GM12875 (cell line): Measurements from ENCODE around the gene PYROXD2.
A peak's percentile ranks its signal among the peaks of the same experiment; 100 is the strongest.

Experiments used
- H3K4me3 ChIP-seq: one replicate; pipeline ENCODE4 v1.5.1; 2011; ENCODE audit warnings: low read depth, low read length, control low read depth
- TF ChIP-seq, protein P1 (sequence below): IDR thresholded peaks from 2 replicates; pipeline ENCODE4 v1.5.1; 2011; ENCODE audit warnings: low read depth, mild to moderate bottlenecking, control low read depth, inconsistent platforms, low read length, moderate library complexity, borderline replicate concordance; ENCODE audit not compliant: insufficient read depth

The PYROXD2 gene

DNA sequence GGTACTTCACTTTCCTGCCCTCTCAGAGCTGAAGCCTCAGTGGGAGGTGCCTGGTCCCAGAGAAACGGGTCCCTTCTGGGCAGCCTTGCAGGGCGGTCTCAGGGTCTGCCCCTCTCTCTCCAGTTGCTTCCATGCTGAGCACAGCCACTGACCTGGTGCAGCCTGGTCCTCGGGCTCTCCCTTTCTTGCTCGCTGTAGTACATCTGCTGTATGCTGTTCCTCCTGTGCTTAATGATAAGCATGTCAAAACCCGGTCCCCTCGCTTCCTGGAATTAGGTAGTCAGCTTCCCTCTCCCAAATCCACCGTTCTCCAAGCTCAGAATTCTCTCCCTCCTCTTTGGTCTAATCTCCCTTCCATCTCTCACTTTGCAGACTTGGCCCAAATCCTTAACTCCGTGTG, 42.7 kb upstream of the PYROXD2 start:
- TF ChIP-seq, protein P1, sequence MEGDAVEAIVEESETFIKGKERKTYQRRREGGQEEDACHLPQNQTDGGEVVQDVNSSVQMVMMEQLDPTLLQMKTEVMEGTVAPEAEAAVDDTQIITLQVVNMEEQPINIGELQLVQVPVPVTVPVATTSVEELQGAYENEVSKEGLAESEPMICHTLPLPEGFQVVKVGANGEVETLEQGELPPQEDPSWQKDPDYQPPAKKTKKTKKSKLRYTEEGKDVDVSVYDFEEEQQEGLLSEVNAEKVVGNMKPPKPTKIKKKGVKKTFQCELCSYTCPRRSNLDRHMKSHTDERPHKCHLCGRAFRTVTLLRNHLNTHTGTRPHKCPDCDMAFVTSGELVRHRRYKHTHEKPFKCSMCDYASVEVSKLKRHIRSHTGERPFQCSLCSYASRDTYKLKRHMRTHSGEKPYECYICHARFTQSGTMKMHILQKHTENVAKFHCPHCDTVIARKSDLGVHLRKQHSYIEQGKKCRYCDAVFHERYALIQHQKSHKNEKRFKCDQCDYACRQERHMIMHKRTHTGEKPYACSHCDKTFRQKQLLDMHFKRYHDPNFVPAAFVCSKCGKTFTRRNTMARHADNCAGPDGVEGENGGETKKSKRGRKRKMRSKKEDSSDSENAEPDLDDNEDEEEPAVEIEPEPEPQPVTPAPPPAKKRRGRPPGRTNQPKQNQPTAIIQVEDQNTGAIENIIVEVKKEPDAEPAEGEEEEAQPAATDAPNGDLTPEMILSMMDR = no peak
- H3K4me3 ChIP-seq = no peak overlapping the region

DNA sequence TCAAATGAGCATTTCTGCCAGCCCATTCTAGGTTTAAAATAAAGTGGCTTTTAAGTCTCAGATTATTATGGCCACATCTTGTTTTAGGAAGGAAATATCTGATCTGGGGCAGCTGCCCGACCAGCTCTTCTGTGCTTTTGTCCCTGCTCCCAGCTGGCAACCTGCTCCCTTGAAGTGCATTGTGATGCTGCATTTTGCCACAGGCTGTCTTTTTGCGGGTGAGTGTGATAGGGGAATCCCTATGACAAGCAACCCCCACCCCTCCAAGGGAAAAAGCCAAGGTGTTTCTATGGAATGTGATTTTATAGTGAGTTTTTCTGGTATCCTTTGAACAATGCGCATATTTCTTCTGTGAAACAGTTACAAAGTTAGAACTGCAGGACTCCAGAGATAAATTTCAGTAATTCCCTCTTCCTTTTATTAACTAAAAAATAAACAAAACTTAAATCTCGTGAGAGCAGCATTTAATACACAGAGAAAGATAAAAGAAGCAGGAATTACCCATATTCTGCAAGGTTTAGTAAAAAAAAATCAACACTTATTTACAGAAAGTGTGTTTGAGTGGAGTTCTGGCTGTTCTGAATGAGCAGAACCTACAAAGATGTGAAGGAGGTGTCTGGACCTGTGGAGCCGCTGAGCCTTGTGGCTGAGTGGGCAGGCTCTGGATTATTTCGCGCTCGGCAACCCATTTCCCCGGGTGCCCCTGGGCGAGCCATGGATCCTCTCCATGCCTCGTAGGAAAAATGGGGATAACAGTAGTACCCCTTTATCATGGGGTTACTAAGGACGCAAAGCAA, 41.9 kb upstream of the PYROXD2 start:
- TF ChIP-seq, protein P1 = no peak
- H3K4me3 ChIP-seq = no peak overlapping the region

DNA sequence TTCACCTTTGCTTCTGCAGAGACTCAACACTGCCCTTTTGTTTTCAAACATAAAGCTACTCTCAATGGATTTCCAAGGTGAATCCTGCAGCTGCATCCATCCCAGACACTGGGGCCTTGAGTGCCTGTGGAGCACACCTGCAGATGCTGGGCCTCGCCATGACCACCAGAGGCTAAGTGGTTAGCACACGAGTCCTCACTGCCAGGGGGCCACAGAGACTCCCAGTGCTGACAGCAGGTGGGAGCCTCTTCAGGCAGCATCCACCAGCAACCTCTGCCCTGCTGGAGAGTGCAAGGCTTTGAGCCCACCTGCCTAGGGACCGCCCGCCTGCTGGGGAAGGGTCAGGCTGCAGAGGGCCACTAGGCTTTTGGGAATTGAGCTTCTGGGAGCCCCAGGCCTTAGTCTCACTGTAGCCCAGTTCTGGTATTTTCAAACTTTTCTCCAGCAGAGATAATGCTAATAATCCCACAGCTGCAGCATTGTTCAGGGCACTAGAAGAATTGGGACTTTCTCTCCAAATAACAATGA, 41.1 kb upstream of the PYROXD2 start:
- TF ChIP-seq, protein P1 = no peak
- H3K4me3 ChIP-seq = no peak overlapping the region

DNA sequence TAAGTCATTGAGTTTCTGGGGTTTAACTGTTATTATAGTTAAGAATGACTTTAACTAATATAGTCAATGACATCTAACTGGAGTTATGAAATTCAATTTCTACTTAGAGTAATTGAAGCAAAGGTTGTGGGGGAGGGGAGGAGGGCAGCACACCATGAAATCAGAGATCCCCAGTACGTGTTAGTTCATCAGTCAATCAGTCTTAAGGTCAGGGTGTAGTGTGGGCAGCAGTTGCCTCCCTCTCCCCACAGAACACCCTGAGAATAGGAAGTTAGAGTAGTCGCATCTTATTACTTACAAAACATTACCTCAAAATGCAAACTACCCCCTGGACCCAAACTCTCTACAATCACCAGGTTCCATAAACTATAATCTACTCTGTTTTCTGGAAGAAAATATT, 38.7 kb upstream of the PYROXD2 start:
- H3K4me3 ChIP-seq = no peak overlapping the region
- TF ChIP-seq, protein P1 = no peak

DNA sequence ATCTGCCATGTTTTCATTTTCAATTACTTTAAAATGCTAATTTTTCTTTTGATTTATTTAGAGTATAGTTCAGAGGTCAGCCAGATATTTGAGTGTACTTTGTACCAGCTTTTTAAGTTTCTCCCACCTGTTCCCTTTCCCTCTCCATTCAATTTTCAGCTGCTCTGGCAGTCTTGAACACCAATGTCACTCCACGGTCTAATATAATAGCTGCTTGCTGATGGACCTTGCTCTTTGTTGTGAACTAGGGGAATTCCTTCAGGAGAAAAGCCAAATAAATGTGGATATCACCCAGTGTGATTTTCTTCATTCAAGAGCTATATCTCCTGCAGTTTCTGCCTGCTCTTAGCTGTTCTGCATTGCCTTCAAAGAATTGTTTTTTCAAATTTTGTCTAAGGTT, 35.6 kb upstream of the PYROXD2 start:
- TF ChIP-seq, protein P1 = no peak
- H3K4me3 ChIP-seq = no peak overlapping the region

DNA sequence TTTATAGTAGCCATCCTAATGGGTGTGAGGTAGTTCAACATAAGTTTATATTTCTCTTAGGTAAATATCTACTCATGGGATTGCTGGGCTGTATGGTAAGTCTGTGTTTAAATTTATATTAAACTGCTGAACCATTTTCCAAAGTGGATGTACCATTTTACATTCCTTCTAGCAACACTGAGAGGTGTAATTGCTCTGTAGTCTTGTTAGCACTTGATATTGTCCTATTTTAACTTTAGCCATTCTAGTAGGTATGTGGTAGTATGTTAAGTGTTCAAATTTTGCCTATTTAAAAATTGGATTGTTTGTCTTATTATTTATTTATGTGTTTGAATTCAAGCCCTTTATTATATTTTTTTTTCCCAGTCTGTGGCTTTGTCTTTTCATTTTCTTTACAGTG, 34.3 kb upstream of the PYROXD2 start:
- TF ChIP-seq, protein P1 = no peak
- no peak overlapping the region for H3K4me3 ChIP-seq

DNA sequence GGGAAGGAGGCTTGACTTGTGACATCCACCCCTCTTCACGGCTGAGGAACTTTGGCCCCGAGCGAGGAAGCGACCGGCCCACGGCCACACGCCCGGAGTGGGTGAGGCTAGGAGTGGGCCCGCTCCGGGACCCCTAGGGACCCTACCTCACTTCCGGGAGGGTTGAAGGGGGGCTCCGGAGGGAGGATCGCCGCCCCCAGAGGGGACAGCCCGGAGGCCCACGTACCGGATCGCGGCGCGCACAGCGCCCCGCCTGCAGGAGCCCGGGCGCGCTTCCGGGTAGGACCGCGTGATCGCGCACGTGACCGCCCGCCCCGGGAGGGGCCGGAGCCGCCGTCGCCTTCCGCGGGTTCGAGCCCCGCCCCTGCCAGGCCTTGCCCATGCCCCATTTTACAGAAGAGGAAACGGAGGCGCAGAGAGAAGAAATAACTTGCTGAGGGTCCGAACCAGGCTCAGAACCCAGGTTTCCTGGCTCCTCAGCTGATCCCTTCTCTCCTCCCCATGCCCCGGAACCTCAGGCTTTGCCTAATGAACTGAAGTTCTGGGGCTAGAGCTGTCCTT, 31.8 kb upstream of the PYROXD2 start, which contains the start of gene HPS1:
Gene HPS1 (minus strand): TSS at position 275 of the 561 bp plus-strand sequence. CDS start 3,695 bp downstream, outside the sequence.
- TF ChIP-seq, protein P1 = no peak
- H3K4me3 ChIP-seq = peak within 1 kb of the TSS; percentile 65
